Stimulated activated CD4-positive, alpha-beta T cell treated with anti-CD3 and anti-CD28 coated beads, Interleukin-2, amount 100 ng/mL, for 24 hours (primary cell): Measurements from ENCODE around the gene NRAS.

ENCODE experiments used
- DNase-seq, 2 donors: peaks; one replicate each; pipeline ENCODE4 v3.0.0-alpha.2; 2020

The NRAS gene

DNA sequence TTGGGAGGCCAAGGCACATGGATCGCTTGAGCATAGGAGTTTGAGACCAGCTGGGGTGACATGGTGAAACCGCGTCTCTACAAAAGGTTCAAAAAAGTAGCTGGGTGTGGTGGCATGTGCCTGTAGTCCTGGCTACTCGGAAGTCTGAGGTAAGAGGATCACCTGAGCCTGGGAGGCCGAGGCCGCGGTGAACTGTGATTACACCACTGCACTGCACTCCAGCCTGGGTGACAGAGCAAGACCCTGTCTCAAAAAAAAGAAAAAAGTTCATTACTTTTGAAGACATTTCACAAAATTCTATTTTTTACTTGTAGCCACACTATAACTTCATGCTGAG is 44.7 kb downstream of the NRAS start:
- DNase-seq, result no peak

DNA sequence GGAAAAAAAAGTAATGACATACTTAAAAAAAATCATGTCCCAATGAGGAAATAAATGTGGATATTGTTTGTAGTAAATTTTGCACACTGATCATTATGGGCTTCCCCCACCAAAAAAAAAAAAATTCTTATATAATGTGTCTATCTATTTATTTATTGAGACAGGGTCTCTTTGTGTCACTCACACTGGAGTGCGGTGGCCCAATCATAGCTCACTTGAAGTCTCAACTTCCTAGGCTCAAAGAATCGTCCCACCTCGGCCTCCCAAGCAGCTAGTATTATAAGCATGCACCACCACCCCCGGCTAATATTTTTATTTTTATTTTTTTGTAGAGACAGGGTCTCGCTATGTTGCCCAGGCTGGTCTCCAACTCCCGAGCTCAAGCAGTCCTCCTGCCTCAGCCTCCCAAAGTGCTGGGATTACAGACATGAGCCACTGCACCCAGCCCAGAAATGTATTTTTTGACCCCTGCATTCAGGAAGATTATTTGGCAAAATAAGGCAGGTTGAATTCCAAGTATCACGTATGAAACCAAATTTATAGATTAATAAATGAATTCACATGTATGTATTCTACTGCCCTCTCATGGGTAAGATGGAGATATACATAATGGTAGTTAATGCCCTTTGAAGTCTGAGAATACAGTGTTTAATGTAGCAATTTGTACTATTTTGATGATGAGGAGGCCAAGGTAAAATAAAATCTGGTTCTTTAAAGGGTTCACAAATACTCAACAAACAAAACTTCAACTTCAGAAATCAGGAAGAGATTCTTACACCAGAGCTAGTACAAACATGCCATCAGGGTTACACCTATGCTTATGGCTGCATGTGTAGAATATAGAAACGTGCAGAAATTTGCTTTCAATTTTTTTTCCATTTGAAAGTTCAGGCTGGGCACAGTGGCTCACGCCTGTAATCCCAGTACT is 45.3 kb downstream of the NRAS start:
- DNase-seq, result no peak

DNA sequence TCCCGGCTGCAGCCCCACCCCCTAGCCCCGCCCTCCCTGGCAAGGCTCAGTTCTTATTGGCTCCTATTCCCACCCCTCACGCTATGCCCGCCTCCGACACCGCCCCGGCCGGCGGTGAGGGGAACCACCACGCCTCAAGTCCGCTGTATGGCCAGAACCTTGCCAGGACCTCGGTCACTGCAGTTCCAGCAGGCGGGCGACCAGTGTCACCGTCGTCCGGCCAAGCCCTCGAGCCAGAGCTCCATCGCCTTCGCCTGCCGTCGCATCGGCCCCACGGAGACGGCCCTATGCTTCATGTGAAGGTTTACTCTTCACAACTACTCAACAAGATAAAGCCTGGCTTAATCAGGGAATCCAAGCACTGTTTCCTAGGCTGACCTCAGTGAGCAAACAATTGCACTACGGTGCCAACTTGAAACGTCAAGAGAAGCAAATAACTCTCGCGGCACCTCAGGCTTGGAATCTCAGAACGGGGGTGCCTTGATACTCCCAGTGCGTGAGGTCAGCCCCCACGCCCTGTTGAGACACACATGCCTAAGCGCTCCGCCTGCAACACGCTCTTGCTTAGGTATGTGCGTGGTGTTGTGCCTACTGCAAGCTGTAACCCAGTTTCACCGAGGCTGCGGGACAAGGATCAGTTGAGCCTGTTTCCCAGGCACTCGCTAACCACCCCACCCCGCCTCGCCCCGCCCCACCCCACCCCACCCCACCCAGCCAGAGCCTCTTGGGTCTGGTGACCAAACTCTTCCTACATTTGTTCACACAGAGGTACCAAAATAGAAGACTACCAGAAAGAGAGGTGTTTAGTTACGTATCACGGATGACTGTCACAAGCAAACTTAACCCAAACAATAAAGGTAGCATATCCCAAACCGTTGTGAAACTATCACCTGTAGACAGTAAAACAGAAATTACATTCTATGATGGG is 46.2 kb downstream of the NRAS start:
- DNase-seq, result peak; percentile 87 to 89

DNA sequence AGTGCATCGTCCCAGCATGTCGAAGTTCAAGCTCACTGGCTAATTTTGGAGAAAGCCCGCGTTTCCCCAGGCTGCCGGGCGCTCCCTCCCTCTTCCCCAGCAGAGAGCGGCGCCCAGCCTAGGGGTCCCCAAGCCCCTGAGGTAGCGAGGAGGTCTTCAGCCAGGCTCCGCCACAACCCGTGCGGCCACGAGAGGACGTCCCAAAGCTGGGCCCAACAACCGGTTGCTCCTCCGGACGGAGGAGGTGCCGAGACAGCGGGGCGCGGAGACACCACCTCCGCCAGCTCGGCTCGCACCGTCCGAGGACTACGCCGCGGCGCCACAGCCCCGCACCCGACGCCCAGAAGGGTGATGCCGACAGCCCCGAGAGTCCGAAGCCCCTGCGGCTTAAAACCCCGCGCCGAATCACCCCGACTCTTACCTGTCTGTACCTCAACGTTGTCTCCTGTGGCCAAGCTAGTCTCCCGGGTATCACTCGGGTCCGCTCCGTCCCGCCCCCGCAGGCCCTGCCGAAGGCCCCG is 46.9 kb downstream of the NRAS start, which contains the start of gene DENND2C:
TSS of gene DENND2C (minus strand) at position 488 of the 521 bp plus-strand sequence. CDS start 44,065 bp downstream, outside the sequence.
- DNase-seq, result no peak

DNA sequence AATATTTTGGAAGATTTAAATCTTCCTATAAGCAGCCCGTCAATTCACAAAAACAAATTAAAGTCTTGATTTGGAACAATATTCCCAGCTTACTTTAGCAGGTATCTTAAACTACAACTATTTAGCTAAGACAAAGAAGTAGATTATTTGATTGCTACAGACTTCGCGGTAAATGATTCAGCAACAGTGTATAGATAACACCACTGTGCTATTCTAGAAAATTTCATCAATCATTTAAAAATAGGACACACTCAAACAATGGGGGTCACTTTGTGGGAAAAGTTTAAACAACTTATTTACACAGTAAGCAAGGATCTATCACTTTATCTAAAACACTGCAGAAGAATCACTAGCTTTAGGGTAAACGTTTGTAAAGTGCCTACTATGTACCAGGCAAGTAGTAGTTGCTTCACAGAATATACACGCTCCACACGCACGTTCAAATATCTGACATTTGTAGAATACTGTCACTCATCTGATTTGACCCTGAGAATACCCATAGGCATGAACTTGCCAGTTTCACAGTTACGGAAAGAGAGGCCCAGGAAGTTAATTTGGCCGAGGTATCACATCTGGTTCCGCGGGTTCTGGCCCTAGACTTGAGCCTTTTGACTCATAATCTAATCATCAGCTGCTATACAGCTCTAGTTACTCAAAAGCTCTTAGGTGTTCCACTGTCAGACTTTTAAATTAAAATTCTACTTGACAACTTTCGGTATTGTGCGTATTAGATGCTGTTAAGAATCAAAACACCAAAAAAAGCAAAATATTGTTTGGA is 47.6 kb downstream of the NRAS start:
- DNase-seq, result no peak

DNA sequence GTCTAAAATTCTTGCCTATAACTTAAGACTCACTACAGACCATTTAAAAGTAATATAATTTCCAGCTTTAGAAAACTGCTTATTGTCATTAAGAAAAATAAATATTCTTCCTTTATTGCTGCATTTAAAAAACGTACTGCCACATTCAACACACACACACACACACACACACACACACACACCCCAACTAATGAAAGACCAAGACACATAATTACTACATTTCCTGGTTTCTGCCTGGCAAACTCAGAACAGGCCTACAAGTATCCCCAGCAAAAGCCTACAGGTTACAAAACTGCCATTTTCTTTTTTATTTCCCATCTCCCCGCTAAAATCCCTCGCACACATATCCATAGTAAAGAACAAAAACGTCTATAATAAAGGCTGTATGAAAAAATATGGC is 48.2 kb downstream of the NRAS start:
- DNase-seq, result no peak

DNA sequence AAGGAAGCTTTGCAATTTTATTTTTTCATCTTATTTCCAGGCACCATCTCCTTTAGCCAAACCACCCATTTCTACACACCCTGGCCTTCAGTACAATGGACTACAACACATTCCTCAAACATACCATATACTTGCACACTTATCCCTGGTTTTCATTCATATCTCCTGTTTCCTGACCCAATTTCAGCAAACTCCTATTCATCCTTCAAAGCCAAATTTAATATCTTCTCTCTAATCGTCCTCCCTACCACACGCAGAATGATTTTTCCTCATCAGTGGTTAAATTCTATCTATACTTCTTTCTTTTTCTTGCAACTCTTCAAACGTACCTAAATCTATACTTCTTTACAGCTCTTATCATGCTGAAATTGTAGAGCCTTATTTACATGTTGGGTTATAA is 49.6 kb downstream of the NRAS start:
- DNase-seq, result no peak

DNA sequence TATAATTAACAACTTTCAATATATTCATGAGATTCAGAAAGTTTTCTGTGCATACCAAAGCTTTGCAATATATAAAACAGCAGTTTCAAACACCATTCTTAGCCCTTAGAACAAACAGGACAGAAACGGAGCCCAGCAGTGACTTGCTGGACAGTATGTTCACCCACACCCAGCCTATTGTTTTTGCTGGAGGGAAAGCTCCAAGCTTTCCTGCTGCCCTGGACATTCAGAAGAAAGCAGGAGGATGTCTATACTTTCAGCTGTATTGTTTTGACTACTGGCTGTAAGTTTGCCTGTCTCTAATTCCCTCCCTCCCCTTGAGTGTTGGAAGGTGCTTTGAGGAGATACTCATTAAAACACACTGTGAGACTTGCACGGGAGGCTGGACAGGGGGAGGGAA is 56.3 kb downstream of the NRAS start:
- no peak for DNase-seq
